ENCODE data around the gene ACP7. TPM values are rescaled to one million over a fixed set of nuclear protein-coding genes. Genes with fewer than 3 reads are reported as not detected.

The ACP7 gene
- total and polyA plus RNA-seq, 2 of the 4 experiments (the other 2 are of a cell fraction): not detected

DNA sequence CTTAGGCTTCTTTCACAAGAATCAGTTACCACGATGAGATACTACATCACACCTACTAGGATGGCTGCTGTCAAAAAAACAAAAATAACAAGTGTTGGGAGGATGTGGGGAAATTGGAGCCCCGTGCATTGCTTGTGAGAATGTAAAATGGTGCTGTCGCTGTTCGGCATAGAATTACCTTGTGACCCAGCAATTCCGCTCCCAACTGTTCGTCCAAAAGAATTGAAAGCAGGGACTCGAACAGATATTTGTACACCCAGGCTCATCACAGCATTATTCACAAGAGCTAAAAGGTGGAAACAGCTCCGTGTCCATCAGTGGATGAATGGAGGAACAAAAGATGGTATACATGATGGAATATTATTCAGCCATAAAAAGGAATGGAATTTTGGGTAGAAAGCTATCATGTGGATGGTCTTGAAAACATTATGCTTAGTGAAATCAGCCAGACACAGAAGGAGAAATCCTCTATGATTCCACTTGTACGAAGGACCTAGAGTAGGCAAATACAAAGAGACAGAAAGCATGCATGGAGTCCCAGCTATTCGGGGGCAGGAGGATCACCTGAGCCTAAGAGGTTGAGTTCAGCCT, 64.9 kb downstream of the ACP7 start:
- CTCF ChIA-PET: interaction anchor here (0.9 kb wide), 1 partner anchor 11 kb away, joined by 3 read pairs; no protein-coding TSS in a partner anchor
- Histone ChIP-seq H2BK15ac (ENCODE audit: low read depth, low read length) (no peak overlapping the region), H3K18ac (ENCODE audit: low read depth, low read length) (no peak overlapping the region), H3K4me3 (ENCODE audit: insufficient read depth, low read depth, low read length) (no peak overlapping the region), H4K20me1 (ENCODE audit: insufficient read depth, low read length) (peaks cover 48% of the 10 kb centered on the region), H3K4ac (ENCODE audit: low read depth, low read length) (no peak overlapping the region), H3K27ac (ENCODE audit: insufficient read depth, low read length) (no peak overlapping the region), H3K56ac (ENCODE audit: extremely low read depth, insufficient read depth, low read length) (no peak overlapping the region), H4K91ac (ENCODE audit: insufficient read depth, low read depth, low read length) (no peak overlapping the region), H3K14ac (replicated peaks; ENCODE audit: low read depth, low read length) (no peak overlapping the region), H3K27me3 (ENCODE audit: control insufficient read depth, insufficient read depth, low read length) (no peaks in the 10 kb centered on the region), H3K4me1 (ENCODE audit: control insufficient read depth, insufficient read depth, low read length) (peaks cover 2% of the 10 kb centered on the region; the same call in 1 of the 2 replicates), H3K36me3 (ENCODE audit: control insufficient read depth, insufficient read depth, low read length) (peaks cover 3% of the 10 kb centered on the region; the same call in 1 of the 2 replicates), H3K4me2 (ENCODE audit: low read depth, low read length) (no peak overlapping the region), H2BK20ac (ENCODE audit: low read depth, low read length) (no peak overlapping the region), H2AFZ (replicated peaks; ENCODE audit: low read length, poor library complexity) (no peak overlapping the region), H4K5ac (ENCODE audit: low read depth, low read length) (no peak overlapping the region), H4K8ac (ENCODE audit: low read depth in 2 of 2, low read length in 2 of 2) (no peak overlapping the region), H3K79me1 (ENCODE audit: low read depth in 1 of 2, low read length in 2 of 2) (peaks cover 49 to 65% of the 10 kb centered on the region in 2 experiments), H3K23ac (ENCODE audit: low read depth, low read length) (no peak overlapping the region), H2BK120ac (ENCODE audit: low read depth, low read length) (no peak overlapping the region), H2AK5ac (ENCODE audit: low read depth, low read length) (no peak overlapping the region), H3K9me1 (ENCODE audit: insufficient read depth, low read length) (peaks cover 6% of the 10 kb centered on the region; the same call in 1 of the 2 replicates), H2BK5ac (ENCODE audit: low read depth, low read length, poor library complexity, severe bottlenecking) (no peak overlapping the region), H3K9me3 (ENCODE audit: control insufficient read depth, insufficient read depth, low read length) (peaks cover 2% of the 10 kb centered on the region), H2AK9ac (replicated peaks; ENCODE audit: low read depth, low read length, poor library complexity) (no peak overlapping the region), H3K9ac (ENCODE audit: low read depth, low read length) (no peak overlapping the region)
- ATAC-seq (ENCODE audit: low read depth) (no peak), DNase-seq (no peak)
- WGBS, 2 experiments (ENCODE audit: extremely low coverage in 2 of 2, insufficient read length in 1 of 2): 100% methylated on average over 1 of the region's 10 CpGs; no CpG with 5 or more reads in 1 of the 2 experiments
- no TSS peak for BruUV-seq (replicated peaks)
- no peak for TF ChIP-seq RFX5 (IDR thresholded peaks at IDR 0.05; ENCODE audit: low read depth, low read length)
- TF ChIP-seq MXI1 (IDR thresholded peaks at IDR 0.05; ENCODE audit: borderline replicate concordance, low read depth, low read length): no peak
- no peak for TF ChIP-seq MAZ (IDR thresholded peaks at IDR 0.05; ENCODE audit: borderline replicate concordance, low read depth, low read length)
- intact Hi-C loops (cut with micrococcal nuclease) (no loop called here), in situ Hi-C loops (cut with MboI; ENCODE audit: low sequenced_read_pairs) (no loop called here), dilution Hi-C loops (cut with HindIII; ENCODE audit: low sequenced_read_pairs, unreplicated experiment) (no loop called here)
- POLR2A ChIA-PET (ENCODE audit: unreplicated experiment): no interaction called here
